ENCODE measurements around the gene SIGLEC10. TPM values are rescaled to one million over a fixed set of nuclear protein-coding genes. Genes with fewer than 3 reads are reported as not detected.

SIGLEC10 gene
- total and polyA plus RNA-seq, 9 of the 15 experiments (the other 6 are each of a cell fraction or from before 2014, with no cell fraction given), result 0.10 to 1.8 (median 0.82) TPM

DNA sequence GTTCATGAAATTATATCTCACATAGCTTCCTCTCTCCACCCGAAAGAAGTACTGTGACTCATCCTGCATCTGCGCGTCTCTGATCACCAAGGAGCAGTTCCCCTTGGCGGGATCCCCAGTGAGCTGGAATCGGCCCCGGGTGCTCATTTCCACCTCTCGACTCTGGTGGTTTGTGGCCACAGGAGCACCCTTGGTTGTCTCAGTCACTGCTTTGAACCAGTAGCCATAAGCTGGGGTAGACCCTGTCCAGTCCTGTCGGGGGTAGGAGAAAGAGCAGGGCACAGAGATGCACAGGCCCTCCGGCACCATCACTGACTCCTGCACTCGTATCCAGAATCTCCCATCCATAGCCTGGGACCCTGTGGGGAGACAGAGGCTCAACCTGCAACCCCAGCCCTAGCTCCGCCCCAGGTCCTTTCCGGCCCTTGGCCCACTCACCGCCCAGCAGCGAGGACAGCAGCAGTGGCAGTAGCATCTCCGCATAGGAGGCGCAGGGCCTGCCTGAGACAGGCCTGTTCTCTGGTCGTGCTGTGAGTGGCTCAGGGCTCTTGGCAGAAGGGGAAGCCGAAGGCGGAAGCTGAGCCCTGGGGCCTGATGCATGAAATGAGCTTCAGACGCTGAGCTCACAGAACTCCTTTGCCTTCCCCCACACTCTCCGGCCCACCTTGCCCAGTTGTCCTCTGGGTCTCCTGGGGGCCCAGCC, at the start of gene SIGLEC10 (continued):
- no peak for TF ChIP-seq NCOA1 (IDR thresholded peaks at IDR 0.05; ENCODE audit: low read depth)
- TF ChIP-seq SMAD4 (CRISPR knock-in tag; conservative IDR thresholded peaks at IDR 0.05), result no peak
- no peak for TF ChIP-seq STAT5A (IDR thresholded peaks at IDR 0.05; ENCODE audit: borderline replicate concordance, low read length)
- TF ChIP-seq ZNF217 (CRISPR knock-in tag; IDR thresholded peaks at IDR 0.05), result no peak
- TF ChIP-seq, protein P1, sequence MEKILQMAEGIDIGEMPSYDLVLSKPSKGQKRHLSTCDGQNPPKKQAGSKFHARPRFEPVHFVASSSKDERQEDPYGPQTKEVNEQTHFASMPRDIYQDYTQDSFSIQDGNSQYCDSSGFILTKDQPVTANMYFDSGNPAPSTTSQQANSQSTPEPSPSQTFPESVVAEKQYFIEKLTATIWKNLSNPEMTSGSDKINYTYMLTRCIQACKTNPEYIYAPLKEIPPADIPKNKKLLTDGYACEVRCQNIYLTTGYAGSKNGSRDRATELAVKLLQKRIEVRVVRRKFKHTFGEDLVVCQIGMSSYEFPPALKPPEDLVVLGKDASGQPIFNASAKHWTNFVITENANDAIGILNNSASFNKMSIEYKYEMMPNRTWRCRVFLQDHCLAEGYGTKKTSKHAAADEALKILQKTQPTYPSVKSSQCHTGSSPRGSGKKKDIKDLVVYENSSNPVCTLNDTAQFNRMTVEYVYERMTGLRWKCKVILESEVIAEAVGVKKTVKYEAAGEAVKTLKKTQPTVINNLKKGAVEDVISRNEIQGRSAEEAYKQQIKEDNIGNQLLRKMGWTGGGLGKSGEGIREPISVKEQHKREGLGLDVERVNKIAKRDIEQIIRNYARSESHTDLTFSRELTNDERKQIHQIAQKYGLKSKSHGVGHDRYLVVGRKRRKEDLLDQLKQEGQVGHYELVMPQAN (IDR thresholded peaks at IDR 0.05; ENCODE audit: borderline replicate concordance), result no peak
- TF ChIP-seq POLR2G (IDR thresholded peaks at IDR 0.05; ENCODE audit: low read depth, low read length), result peak; percentile 72
- TF ChIP-seq FOSL1 (tag; conservative IDR thresholded peaks at IDR 0.05), result peak; percentile 83
- 0 out of 2 replicates have a peak, but pooled peaks have one; percentile 20 for TF ChIP-seq GABPB1 (CRISPR knock-in tag; IDR thresholded peaks at IDR 0.05)
- peak; percentile 33; the same call in 1 of the 2 replicates for TF ChIP-seq NR2C2 (CRISPR knock-in tag; IDR thresholded peaks at IDR 0.05)
- no peak for TF ChIP-seq NR2C2 (tag; IDR thresholded peaks at IDR 0.05)
- TF ChIP-seq, protein P2, sequence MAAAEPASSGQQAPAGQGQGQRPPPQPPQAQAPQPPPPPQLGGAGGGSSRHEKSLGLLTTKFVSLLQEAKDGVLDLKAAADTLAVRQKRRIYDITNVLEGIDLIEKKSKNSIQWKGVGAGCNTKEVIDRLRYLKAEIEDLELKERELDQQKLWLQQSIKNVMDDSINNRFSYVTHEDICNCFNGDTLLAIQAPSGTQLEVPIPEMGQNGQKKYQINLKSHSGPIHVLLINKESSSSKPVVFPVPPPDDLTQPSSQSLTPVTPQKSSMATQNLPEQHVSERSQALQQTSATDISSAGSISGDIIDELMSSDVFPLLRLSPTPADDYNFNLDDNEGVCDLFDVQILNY (CRISPR knock-in tag; IDR thresholded peaks at IDR 0.05), result 0 out of 2 replicates have a peak, but pooled peaks have one; percentile 21
- no peak for TF ChIP-seq PHB (CRISPR knock-in tag; IDR thresholded peaks at IDR 0.05)

Data from K562 (cell line).